GM19372 (cell line): ENCODE results near the gene CSF1.

Source experiments
- ATAC-seq: cut with Tn5 transposase; IDR thresholded peaks from one replicate; pipeline ENCODE4 v1.9.1; 2021; ENCODE audit warnings: mild to moderate bottlenecking, low read depth, moderate library complexity; ENCODE audit not compliant: unreplicated experiment

CSF1 gene

GRCh38 chr1:109901141-109901523 is 9.5 kb upstream of the CSF1 start:
- ATAC-seq: no peak

- no peak for ATAC-seq
Observed at GRCh38 chr1:109901524-109902145, 9.0 kb upstream of the CSF1 start.

GRCh38 chr1:109902204-109902985 is 8.3 kb upstream of the CSF1 start:
- no peak for ATAC-seq

- ATAC-seq: no peak
Observed at GRCh38 chr1:109903376-109903930, 7.2 kb upstream of the CSF1 start.

- ATAC-seq: no peak
Observed at GRCh38 chr1:109904105-109904817, 6.4 kb upstream of the CSF1 start.

GRCh38 chr1:109905491-109905890 is 5.2 kb upstream of the CSF1 start:
- ATAC-seq: no peak

- ATAC-seq: peak; percentile 89
Observed at GRCh38 chr1:109906160-109906838, 4.3 kb upstream of the CSF1 start.

- ATAC-seq: no peak
Observed at GRCh38 chr1:109906839-109907180, 3.8 kb upstream of the CSF1 start.

- ATAC-seq: no peak
Observed at GRCh38 chr1:109907190-109907774, 3.4 kb upstream of the CSF1 start.

GRCh38 chr1:109908836-109909235 is 1.8 kb upstream of the CSF1 start:
- ATAC-seq: no peak

GRCh38 chr1:109909561-109909960 is 1.1 kb upstream of the CSF1 start:
- ATAC-seq: no peak

GRCh38 chr1:109910963-109911798 is 532 bp downstream of the CSF1 start:
- no peak for ATAC-seq

GRCh38 chr1:109912214-109912861 is 1.7 kb downstream of the CSF1 start:
- no peak for ATAC-seq

GRCh38 chr1:109912873-109913272 is 2.2 kb downstream of the CSF1 start:
- no peak for ATAC-seq

GRCh38 chr1:109913360-109913879 is 2.8 kb downstream of the CSF1 start:
- no peak for ATAC-seq

GRCh38 chr1:109914587-109915240 is 4.1 kb downstream of the CSF1 start:
- ATAC-seq: no peak

GRCh38 chr1:109917051-109917767 is 6.6 kb downstream of the CSF1 start:
- ATAC-seq: no peak
